GM10266 (cell line): ENCODE data around the gene FRMD3.

ENCODE experiments used
- DNase-seq: peaks from one replicate; pipeline ENCODE4 v3.0.0; 2012; ENCODE audit errors: extremely low spot score
- CTCF ChIP-seq: IDR thresholded peaks from 2 replicates; pipeline ENCODE4 v1.5.1; 2012; ENCODE audit warnings: mild to moderate bottlenecking, low read depth; ENCODE audit not compliant: control insufficient read depth, insufficient read depth; ENCODE audit errors: missing control alignments

FRMD3 gene

GRCh38 chr9:83349031-83349430, 189.2 kb downstream of the FRMD3 start:
- DNase-seq: no peak
- no peak for TF ChIP-seq CTCF

DNA sequence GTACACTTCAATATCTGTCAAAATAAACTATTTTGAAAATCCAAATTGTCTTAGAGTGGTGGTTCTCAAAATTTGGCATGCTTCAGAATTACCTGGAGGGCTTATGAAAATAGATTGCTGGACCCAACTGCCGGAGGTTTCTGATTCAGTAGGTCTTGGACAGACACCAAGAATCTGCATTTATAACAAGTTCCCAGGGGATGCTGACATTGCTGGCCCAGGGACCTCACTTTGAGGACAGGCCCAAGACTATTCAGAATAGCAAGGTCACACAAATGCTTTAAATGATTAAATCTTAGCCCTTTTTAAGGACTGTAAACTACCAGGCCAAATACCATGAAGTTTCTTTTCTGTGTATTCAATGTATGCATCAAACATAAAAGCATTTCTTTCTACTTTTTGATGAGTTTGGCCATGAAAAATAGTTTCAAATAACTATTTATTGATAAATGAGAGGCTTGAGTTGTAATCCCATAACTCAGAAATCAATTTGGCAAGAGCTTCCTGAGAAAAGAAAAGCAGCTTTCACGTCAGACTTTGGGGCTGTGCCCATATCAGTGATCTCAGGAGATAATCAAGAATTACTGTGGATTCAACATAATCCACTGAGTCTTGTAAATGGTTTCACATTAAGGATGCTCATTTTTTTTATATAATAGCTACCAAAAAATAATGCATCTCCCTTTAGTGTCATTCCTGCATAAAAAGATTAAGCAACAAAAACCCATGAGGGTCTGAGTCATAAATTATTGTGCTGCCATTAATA, 191.4 kb downstream of the FRMD3 start:
- TF ChIP-seq CTCF: no peak
- no peak for DNase-seq

DNA sequence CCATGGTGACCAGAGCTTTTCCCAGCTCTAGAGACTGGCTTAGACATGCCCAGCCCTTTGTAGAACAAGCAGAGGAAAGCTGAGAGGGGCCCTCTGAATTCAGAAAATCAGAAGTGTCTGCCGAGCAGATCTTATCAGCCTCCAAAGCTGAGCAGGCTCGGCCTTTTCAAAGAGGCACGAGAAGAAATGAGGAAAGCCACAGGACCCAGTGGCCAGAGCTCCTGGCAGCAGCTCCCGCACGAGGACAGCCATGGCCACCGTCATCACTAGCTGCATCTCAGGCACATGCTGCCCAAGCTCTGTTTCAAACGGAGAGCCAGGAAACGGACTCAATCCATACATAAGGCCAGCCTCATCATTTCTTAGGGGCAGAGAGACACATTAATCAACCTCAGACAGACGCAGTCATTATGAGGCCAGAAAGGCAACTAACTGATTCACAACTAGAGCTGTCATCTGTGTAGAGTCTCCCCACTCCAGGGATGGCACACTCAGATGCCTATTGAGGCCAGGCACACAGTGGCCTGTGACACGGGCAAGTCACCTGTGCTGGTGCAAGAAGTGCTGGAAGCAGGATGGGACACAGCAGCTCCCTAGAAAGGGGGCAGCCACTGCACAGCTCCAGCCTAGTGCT, 194.7 kb downstream of the FRMD3 start:
- no peak for TF ChIP-seq CTCF
- DNase-seq: no peak

- DNase-seq: no peak
- TF ChIP-seq CTCF: no peak
Measured at GRCh38 chr9:83342731-83343130, 195.5 kb downstream of the FRMD3 start.

DNA sequence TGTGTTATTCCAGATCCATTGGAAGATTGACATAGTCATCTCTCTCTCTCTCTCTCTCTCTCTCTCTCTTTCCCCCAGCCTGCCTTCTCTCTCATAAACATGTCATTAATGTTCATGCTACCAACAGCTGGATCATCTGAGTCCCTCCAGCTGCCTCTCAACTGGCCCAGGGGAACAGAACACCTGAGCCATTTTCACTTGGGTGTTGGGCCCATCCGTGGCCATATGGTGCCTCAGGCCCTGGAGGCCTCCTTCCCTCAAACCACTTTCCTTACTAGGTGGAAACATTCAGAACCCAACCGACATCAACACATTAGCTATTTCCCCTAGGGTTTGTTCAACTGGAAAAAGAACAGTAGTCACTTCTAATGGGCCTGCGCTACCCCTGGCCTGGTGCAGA, 196.2 kb downstream of the FRMD3 start:
- TF ChIP-seq CTCF: no peak
- DNase-seq: no peak

GRCh38 chr9:83340451-83340850, 197.8 kb downstream of the FRMD3 start:
- no peak for TF ChIP-seq CTCF
- no peak for DNase-seq

DNA sequence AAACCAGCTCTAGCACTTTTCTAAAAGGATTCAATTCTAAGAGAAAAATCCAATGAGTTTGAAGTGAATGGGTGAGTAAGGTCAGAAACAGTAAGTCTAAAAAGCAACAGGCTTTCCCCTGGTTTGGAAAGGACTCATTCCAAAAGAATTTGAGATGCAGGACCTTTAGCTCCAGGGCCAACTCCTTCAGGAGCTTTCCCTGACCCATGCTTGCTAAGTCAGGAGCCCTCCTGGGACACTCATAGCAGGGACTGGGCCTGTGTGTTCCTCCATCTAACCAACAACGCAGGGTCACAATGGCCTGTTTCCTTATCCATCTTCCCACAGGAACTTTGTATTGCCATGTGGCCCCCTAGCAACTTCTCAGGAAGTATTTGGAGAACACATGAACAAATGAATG, 198.8 kb downstream of the FRMD3 start:
- no peak for DNase-seq
- TF ChIP-seq CTCF: no peak
